ENCODE data around the gene ZNF605. TPM values are rescaled to one million over a fixed set of nuclear protein-coding genes. Genes with fewer than 3 reads are reported as not detected.

ZNF605 gene
- total and polyA plus RNA-seq, 9 donors = 5.2 to 20.9 (median 10.5) TPM

DNA sequence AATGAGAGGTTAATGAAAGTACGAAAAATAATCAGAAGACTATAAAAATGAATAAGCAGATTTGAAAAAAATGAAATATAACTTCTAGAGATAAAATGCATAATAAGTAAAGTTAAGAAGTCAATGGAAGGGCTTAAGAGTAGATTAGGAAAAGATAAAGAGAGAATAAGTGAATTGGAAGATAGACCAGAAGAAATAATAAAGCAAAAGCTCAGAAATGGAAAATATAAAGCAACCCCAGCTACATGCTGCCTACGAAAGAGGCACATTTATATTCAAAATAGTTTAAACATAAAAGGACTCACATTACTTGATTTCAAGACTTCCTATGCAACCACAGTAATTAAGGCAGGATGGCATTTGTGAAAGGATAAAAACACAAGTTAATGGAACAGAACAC lies 19.9 kb downstream of the ZNF605 start:
- intact Hi-C loops (cut with DNase I) = no loop called here
- TF ChIP-seq CTCF (IDR thresholded peaks at IDR 0.05) = no peak
- no peak for TF ChIP-seq POLR2A (IDR thresholded peaks at IDR 0.05)
- TF ChIP-seq EP300 (IDR thresholded peaks at IDR 0.05) = no peak

GRCh38 chr12:132926415-132926833 lies 29.7 kb downstream of the ZNF605 start:
- H3K27me3 ChIP-seq = no peaks in the 10 kb centered on the region
- H3K27ac ChIP-seq = no peak overlapping the region
- intact Hi-C loops (cut with DNase I) = no loop called here
- 97 to 99% (median 99%) methylated on average over 6 of the region's 6 CpGs for WGBS, 3 donors
- H3K36me3 ChIP-seq = no peaks in the 10 kb centered on the region
- no peaks in the 10 kb centered on the region for H3K4me1 ChIP-seq (ENCODE audit: insufficient read depth)
- no peak for DNase-seq
- peaks cover 10 to 56% of the 10 kb centered on the region in 2 donors for H3K9me3 ChIP-seq
- no peak overlapping the region for H3K4me3 ChIP-seq
- no peak for TF ChIP-seq CTCF (IDR thresholded peaks at IDR 0.05)
- no peak for TF ChIP-seq EP300 (IDR thresholded peaks at IDR 0.05)
- no peak for TF ChIP-seq POLR2A (IDR thresholded peaks at IDR 0.05)

More for the DNA sequence above, 19.9 kb downstream of the ZNF605 start:
- 97 to 98% (median 97%) methylated on average over 2 of the region's 2 CpGs for WGBS, 3 donors
- no peak overlapping the region for H3K4me3 ChIP-seq
- H3K27ac ChIP-seq = no peak overlapping the region
- peaks cover 4 to 38% of the 10 kb centered on the region in 2 donors for H3K9me3 ChIP-seq
- no peaks in the 10 kb centered on the region for H3K4me1 ChIP-seq (ENCODE audit: insufficient read depth)
- H3K36me3 ChIP-seq = no peaks in the 10 kb centered on the region
- no peak for DNase-seq
- no peaks in the 10 kb centered on the region for H3K27me3 ChIP-seq

- Histone ChIP-seq H3K4me1 (ENCODE audit: insufficient read depth) (no peaks in the 10 kb centered on the region), H3K27ac (no peak overlapping the region), H3K4me3 (no peak overlapping the region), H3K36me3 (no peaks in the 10 kb centered on the region), H3K27me3 (no peaks in the 10 kb centered on the region), H3K9me3 (peaks cover 10 to 59% of the 10 kb centered on the region in 2 donors)
- 98 to 99% (median 98%) methylated on average over 8 of the region's 8 CpGs for WGBS, 3 donors
- no peak for TF ChIP-seq CTCF (IDR thresholded peaks at IDR 0.05)
- intact Hi-C loops (cut with DNase I) = no loop called here
- DNase-seq = no peak
Observed at GRCh38 chr12:132925597-132926414, 30.3 kb downstream of the ZNF605 start.

GRCh38 chr12:132924356-132924755 lies 31.8 kb downstream of the ZNF605 start:
- 96 to 100% (median 97%) methylated on average over 3 of the region's 3 CpGs for WGBS, 3 donors
- TF ChIP-seq CTCF (IDR thresholded peaks at IDR 0.05) (no peak), POLR2A (IDR thresholded peaks at IDR 0.05) (no peak)
- Histone ChIP-seq H3K27ac (no peak overlapping the region), H3K27me3 (no peaks in the 10 kb centered on the region), H3K36me3 (no peaks in the 10 kb centered on the region), H3K4me1 (ENCODE audit: insufficient read depth) (no peaks in the 10 kb centered on the region), H3K9me3 (peaks cover 10 to 52% of the 10 kb centered on the region in 2 donors), H3K4me3 (no peak overlapping the region)
- no peak for DNase-seq
- intact Hi-C loops (cut with DNase I) = no loop called here

Data from ovary (tissue), 9 donors.